Measurements from ENCODE around the gene GRID1. TPM values are rescaled to one million over a fixed set of nuclear protein-coding genes. Genes with fewer than 3 reads are reported as not detected.
A peak's percentile ranks its signal among the peaks of the same experiment; 100 is the strongest.

GRID1 gene
- polyA plus RNA-seq, 1 donor (not counting 4 experiments of a cell fraction or from before 2014, with no cell fraction given) = 0.01 TPM

- FAIRE-seq (no peak), DNase-seq (ENCODE audit: low read depth, low spot score) (no peak)
- Histone ChIP-seq H3K9ac (ENCODE audit: control insufficient read depth, extremely low read depth, insufficient read depth, low read length) (no peak overlapping the region), H3K79me2 (ENCODE audit: control insufficient read depth, insufficient read depth, low read length) (no peaks in the 10 kb centered on the region), H3K27ac (ENCODE audit: control insufficient read depth, insufficient read depth, low read length) (no peak overlapping the region), H3K9me3 (ENCODE audit: control insufficient read depth, low read depth, low read length) (no peaks in the 10 kb centered on the region), H3K27me3 (ENCODE audit: control insufficient read depth, extremely low read depth, insufficient read depth, low read length) (peaks cover 5% of the 10 kb centered on the region), H3K4me3 (ENCODE audit: control insufficient read depth in 2 of 3, extremely low read depth in 1 of 3, insufficient read depth in 2 of 3, low read depth in 1 of 3, low read length in 3 of 3) (no peak overlapping the region), H3K4me1 (ENCODE audit: control insufficient read depth, extremely low read depth, insufficient read depth, low read length) (peaks cover 4% of the 10 kb centered on the region), H2AFZ (ENCODE audit: control insufficient read depth, low read length) (no peak overlapping the region), H3K36me3 (ENCODE audit: control insufficient read depth in 2 of 2, extremely low read depth in 1 of 2, insufficient read depth in 2 of 2, low read length in 2 of 2) (no peaks in the 10 kb centered on the region), H4K20me1 (ENCODE audit: control insufficient read depth, extremely low read depth, insufficient read depth, low read length) (no peaks in the 10 kb centered on the region), H3K4me2 (ENCODE audit: control insufficient read depth, extremely low read depth, insufficient read depth, low read depth, low read length) (no peak overlapping the region), H3K9me1 (ENCODE audit: control insufficient read depth, extremely low read depth, insufficient read depth, low read length) (no peaks in the 10 kb centered on the region)
- TF ChIP-seq CTCF (optimal IDR thresholded peaks at IDR 0.05 in 1 of 3, IDR thresholded peaks at IDR 0.05 in 1 of 3, conservative IDR thresholded peaks at IDR 0.05 in 1 of 3; ENCODE audit: extremely low read depth in 1 of 3, insufficient read depth in 2 of 3, low read length in 3 of 3) (peak in 1 of 3 experiments; percentile 1), EZH2 (IDR thresholded peaks at IDR 0.05; ENCODE audit: low read length) (no peak)
- dilution Hi-C loops (cut with MboI; ENCODE audit: extremely low pct_ligation_motif_present, low sequenced_read_pairs) = no loop called here
These were observed 21.9 kb downstream of the GRID1 start for GRCh38 chr10:86344714-86345161.

DNA sequence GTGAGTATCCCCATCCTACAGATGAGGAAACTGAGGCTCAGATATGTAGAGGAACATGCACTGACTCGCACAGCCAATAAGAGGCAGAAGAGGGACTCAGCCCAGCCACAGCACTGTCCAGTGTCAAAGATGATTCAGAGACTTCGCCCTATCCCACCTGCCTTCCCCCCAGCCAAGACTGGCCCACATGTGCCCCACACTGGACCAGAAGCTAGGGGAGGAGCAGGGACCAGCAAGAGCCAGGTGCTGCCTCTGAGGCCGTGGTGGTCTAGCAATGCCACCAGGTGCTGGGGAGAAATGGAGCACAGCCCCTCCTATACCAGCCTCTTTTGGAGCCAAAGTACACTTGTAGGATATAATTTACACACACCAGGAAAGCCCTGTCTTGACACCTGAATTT is 22.3 kb downstream of the GRID1 start:
- DNase-seq (ENCODE audit: low read depth, low spot score) = no peak
- H3K9ac ChIP-seq (ENCODE audit: control insufficient read depth, extremely low read depth, insufficient read depth, low read length) = no peak overlapping the region
- dilution Hi-C loops (cut with MboI; ENCODE audit: extremely low pct_ligation_motif_present, low sequenced_read_pairs) = no loop called here

More for the DNA sequence above, 22.3 kb downstream of the GRID1 start:
- H3K79me2 ChIP-seq (ENCODE audit: control insufficient read depth, insufficient read depth, low read length) = no peaks in the 10 kb centered on the region
- H3K9me3 ChIP-seq (ENCODE audit: control insufficient read depth, low read depth, low read length) = no peaks in the 10 kb centered on the region
- H2AFZ ChIP-seq (ENCODE audit: control insufficient read depth, low read length) = no peak overlapping the region
- no peaks in the 10 kb centered on the region for H3K9me1 ChIP-seq (ENCODE audit: control insufficient read depth, extremely low read depth, insufficient read depth, low read length)
- peaks cover 4% of the 10 kb centered on the region for H3K4me1 ChIP-seq (ENCODE audit: control insufficient read depth, extremely low read depth, insufficient read depth, low read length)
- no peak overlapping the region for H3K4me3 ChIP-seq (ENCODE audit: control insufficient read depth in 2 of 3, extremely low read depth in 1 of 3, insufficient read depth in 2 of 3, low read depth in 1 of 3, low read length in 3 of 3)
- H3K27ac ChIP-seq (ENCODE audit: control insufficient read depth, insufficient read depth, low read length) = no peak overlapping the region
- H3K4me2 ChIP-seq (ENCODE audit: control insufficient read depth, extremely low read depth, insufficient read depth, low read depth, low read length) = no peak overlapping the region
- H3K27me3 ChIP-seq (ENCODE audit: control insufficient read depth, extremely low read depth, insufficient read depth, low read length) = peaks cover 5% of the 10 kb centered on the region
- no peaks in the 10 kb centered on the region for H4K20me1 ChIP-seq (ENCODE audit: control insufficient read depth, extremely low read depth, insufficient read depth, low read length)
- no peaks in the 10 kb centered on the region for H3K36me3 ChIP-seq (ENCODE audit: control insufficient read depth in 2 of 2, extremely low read depth in 1 of 2, insufficient read depth in 2 of 2, low read length in 2 of 2)
- FAIRE-seq = no peak
- no peak for TF ChIP-seq CTCF (optimal IDR thresholded peaks at IDR 0.05 in 1 of 3, IDR thresholded peaks at IDR 0.05 in 1 of 3, conservative IDR thresholded peaks at IDR 0.05 in 1 of 3; ENCODE audit: extremely low read depth in 1 of 3, insufficient read depth in 2 of 3, low read length in 3 of 3)
- TF ChIP-seq EZH2 (IDR thresholded peaks at IDR 0.05; ENCODE audit: low read length) = no peak
